Muscle of leg (tissue), 16 donors: ENCODE data around the gene WFDC10B. TPM values are rescaled to one million over a fixed set of nuclear protein-coding genes. Genes with fewer than 3 reads are reported as not detected.
A peak's percentile ranks its signal among the peaks of the same experiment; 100 is the strongest.

Experiments used
- DNase-seq: peaks from one replicate; pipeline ENCODE4 v3.0.0; 2013
- H3K27ac ChIP-seq: one replicate; pipeline ENCODE4 v1.5.1; 2013; ENCODE audit warnings: mild to moderate bottlenecking, low read length, control low read depth
- H3K27me3 ChIP-seq: one replicate; pipeline ENCODE4 v1.6.1; 2013; ENCODE audit warnings: low read length; ENCODE audit not compliant: control insufficient read depth, insufficient read depth
- H3K36me3 ChIP-seq: one replicate; pipeline ENCODE4 v1.6.1; 2013; ENCODE audit warnings: low read length; ENCODE audit not compliant: control insufficient read depth, insufficient read depth
- H3K4me1 ChIP-seq: one replicate; pipeline ENCODE4 v1.6.1; 2013; ENCODE audit warnings: low read length; ENCODE audit not compliant: control insufficient read depth, insufficient read depth
- H3K4me3 ChIP-seq: one replicate; pipeline ENCODE4 v1.5.1; 2013; ENCODE audit warnings: low read length, control low read depth
- H3K9me3 ChIP-seq: replicated peaks from 2 replicates; pipeline ENCODE4 v1.6.1; 2013; ENCODE audit warnings: low read depth, low read length; ENCODE audit not compliant: control insufficient read depth
- WGBS: methylation state at CpG from one replicate; pipeline ENCODE4 v1.1.5; 2013; ENCODE audit warnings: missing lambda C conversion rate; ENCODE audit not compliant: insufficient coverage; 5-methylcytosine and 5-hydroxymethylcytosine counted together
- long read RNA-seq, 11 donors: transcript quantifications; one replicate each; lab custom pipeline, GENCODE V29; 2026
- polyA plus RNA-seq, 8 donors: library from polyadenylated mRNA; unstranded; fragments of 120-200 nt; gene quantifications; one replicate each; pipeline versions ENCODE4 v1.2.1 to v1.2.3, GENCODE V29; 2013; ENCODE audit warnings: inconsistent platforms in 1 of 8, low replicate concordance in 1 of 8; ENCODE audit not compliant: insufficient read length in 8 of 8, insufficient read depth in 1 of 8
- total RNA-seq: library from RNA; stranded (reverse); fragments of 120-200 nt; gene quantifications from one replicate; pipeline ENCODE4 v1.2.4, GENCODE V29; 2013

WFDC10B gene
- total RNA-seq = not detected
- not detected for polyA plus RNA-seq
- long read RNA-seq, donor 1 = 0 reads
- long read RNA-seq, donor 2 = 0 reads
- long read RNA-seq, donor 3 = 0 reads
- long read RNA-seq, donor 4 = 0 reads
- long read RNA-seq, donor 5 = 0 reads
- long read RNA-seq, donor 6 = 0 reads
- long read RNA-seq, donor 7 = 0 reads
- long read RNA-seq, donor 8 = 0 reads
- long read RNA-seq, donor 9 = 0 reads
- long read RNA-seq, donor 10 = 0 reads
- long read RNA-seq, donor 11 = 0 reads

- DNase-seq = peak; percentile 20
- no peaks in the 10 kb centered on the region for H3K4me1 ChIP-seq
- WGBS = no CpG with 5 or more reads among the region's 1 CpG
Measured at GRCh38 chr20:45704969-45705637, at the start of gene WFDC10B. WFDC10B (minus strand) TSS chr20:45705019; CDS start chr20:45685992, 19,027 bp downstream.

GRCh38 chr20:45752746-45753145 lies 47.9 kb upstream of the WFDC10B start:
- Histone ChIP-seq H3K36me3 (no peaks in the 10 kb centered on the region), H3K27me3 (no peaks in the 10 kb centered on the region), H3K9me3 (no peaks in the 10 kb centered on the region), H3K4me3 (no peak overlapping the region), H3K27ac (no peak overlapping the region), H3K4me1 (no peaks in the 10 kb centered on the region)
- WGBS = no CpG with 5 or more reads among the region's 3 CpGs
- DNase-seq = no peak

More at GRCh38 chr20:45704969-45705637, at the start of gene WFDC10B:
- H3K9me3 ChIP-seq = no peaks in the 10 kb centered on the region
- H3K27me3 ChIP-seq = no peaks in the 10 kb centered on the region
- no peaks in the 10 kb centered on the region for H3K36me3 ChIP-seq
- H3K27ac ChIP-seq = no peak within 1 kb of the TSS
- no peak within 1 kb of the TSS for H3K4me3 ChIP-seq

- Histone ChIP-seq H3K27ac (no peak overlapping the region), H3K4me3 (no peak overlapping the region), H3K36me3 (no peaks in the 10 kb centered on the region), H3K4me1 (no peaks in the 10 kb centered on the region), H3K9me3 (no peaks in the 10 kb centered on the region), H3K27me3 (no peaks in the 10 kb centered on the region)
- DNase-seq = no peak
- no CpG with 5 or more reads among the region's 1 CpG for WGBS
Measured at GRCh38 chr20:45751721-45752120, 46.9 kb upstream of the WFDC10B start.

GRCh38 chr20:45745015-45745414 lies 40.2 kb upstream of the WFDC10B start:
- Histone ChIP-seq H3K36me3 (no peaks in the 10 kb centered on the region), H3K4me1 (no peaks in the 10 kb centered on the region), H3K9me3 (no peaks in the 10 kb centered on the region), H3K4me3 (no peak overlapping the region), H3K27ac (no peak overlapping the region), H3K27me3 (no peaks in the 10 kb centered on the region)
- no peak for DNase-seq

GRCh38 chr20:45742596-45742995 lies 37.8 kb upstream of the WFDC10B start:
- Histone ChIP-seq H3K4me1 (no peaks in the 10 kb centered on the region), H3K9me3 (no peaks in the 10 kb centered on the region), H3K27ac (no peak overlapping the region), H3K36me3 (no peaks in the 10 kb centered on the region), H3K4me3 (no peak overlapping the region), H3K27me3 (no peaks in the 10 kb centered on the region)
- 100% methylated on average over 1 of the region's 4 CpGs for WGBS
- no peak for DNase-seq

- Histone ChIP-seq H3K36me3 (no peaks in the 10 kb centered on the region), H3K27me3 (no peaks in the 10 kb centered on the region), H3K4me3 (no peak overlapping the region), H3K9me3 (peaks cover 5% of the 10 kb centered on the region), H3K27ac (no peak overlapping the region), H3K4me1 (no peaks in the 10 kb centered on the region)
- no peak for DNase-seq
- 94% methylated on average over 19 of the region's 23 CpGs for WGBS
Measured at GRCh38 chr20:45735988-45736387, 31.2 kb upstream of the WFDC10B start.

GRCh38 chr20:45735552-45735951 lies 30.7 kb upstream of the WFDC10B start:
- Histone ChIP-seq H3K9me3 (peaks cover 7% of the 10 kb centered on the region), H3K4me3 (no peak overlapping the region), H3K4me1 (no peaks in the 10 kb centered on the region), H3K27me3 (no peaks in the 10 kb centered on the region), H3K27ac (no peak overlapping the region), H3K36me3 (no peaks in the 10 kb centered on the region)
- no peak for DNase-seq
- WGBS = 92% methylated on average over 7 of the region's 8 CpGs

- Histone ChIP-seq H3K27me3 (no peaks in the 10 kb centered on the region), H3K4me1 (no peaks in the 10 kb centered on the region), H3K9me3 (peaks cover 7% of the 10 kb centered on the region), H3K36me3 (no peaks in the 10 kb centered on the region), H3K27ac (no peak overlapping the region), H3K4me3 (no peak overlapping the region)
- no peak for DNase-seq
Measured at GRCh38 chr20:45732199-45732598, 27.4 kb upstream of the WFDC10B start.

GRCh38 chr20:45727044-45727443 lies 22.2 kb upstream of the WFDC10B start:
- Histone ChIP-seq H3K4me3 (no peak overlapping the region), H3K27ac (no peak overlapping the region), H3K4me1 (no peaks in the 10 kb centered on the region), H3K36me3 (no peaks in the 10 kb centered on the region), H3K27me3 (no peaks in the 10 kb centered on the region), H3K9me3 (peaks cover 7% of the 10 kb centered on the region)
- WGBS = no CpG with 5 or more reads among the region's 2 CpGs
- no peak for DNase-seq

GRCh38 chr20:45725134-45725533 lies 20.3 kb upstream of the WFDC10B start:
- Histone ChIP-seq H3K9me3 (no peaks in the 10 kb centered on the region), H3K4me1 (no peaks in the 10 kb centered on the region), H3K27ac (no peak overlapping the region), H3K4me3 (no peak overlapping the region), H3K36me3 (no peaks in the 10 kb centered on the region), H3K27me3 (no peaks in the 10 kb centered on the region)
- no peak for DNase-seq
